NB4 (cell line): ENCODE measurements around the gene NXPH2.

ENCODE experiments used
- MYC ChIP-seq: IDR thresholded peaks from 2 replicates; pipeline ENCODE4 v1.6.1; 2011; ENCODE audit warnings: low read depth, low read length
- POLR2A ChIP-seq: IDR thresholded peaks from 2 replicates; pipeline ENCODE4 v1.6.1; 2011; ENCODE audit warnings: mild to moderate bottlenecking; ENCODE audit not compliant: insufficient read length; ENCODE audit errors: extremely low read depth
- TF ChIP-seq, protein P1 (sequence below): IDR thresholded peaks from 2 replicates; pipeline ENCODE4 v1.6.1; 2011; ENCODE audit warnings: low read depth, low read length
- TF ChIP-seq, protein P2 (sequence below): IDR thresholded peaks from one replicate; pipeline ENCODE4 v1.5.1; 2012; ENCODE audit warnings: low read depth, low read length

DNA sequence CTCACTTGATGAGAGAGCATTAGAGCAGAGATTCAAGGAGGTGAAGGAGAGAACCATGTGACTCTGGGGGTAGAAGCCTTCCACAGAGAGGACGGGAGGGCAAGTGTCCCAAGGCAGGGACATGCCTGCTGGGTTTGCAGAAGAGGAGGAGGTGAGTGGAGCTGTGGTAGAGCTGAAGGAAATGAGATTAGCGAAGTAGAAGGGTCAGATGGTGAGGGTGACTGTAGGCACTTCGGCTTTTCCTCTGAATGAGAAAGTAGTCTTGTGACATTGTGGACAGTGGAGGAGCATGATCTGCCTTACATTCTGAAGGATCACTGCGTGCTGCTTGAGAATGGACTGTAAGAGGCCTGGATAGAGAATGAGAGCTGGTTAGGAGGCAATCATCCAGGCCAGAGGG, 126.0 kb downstream of the NXPH2 start:
- TF ChIP-seq POLR2A = no peak
- TF ChIP-seq, protein P1, sequence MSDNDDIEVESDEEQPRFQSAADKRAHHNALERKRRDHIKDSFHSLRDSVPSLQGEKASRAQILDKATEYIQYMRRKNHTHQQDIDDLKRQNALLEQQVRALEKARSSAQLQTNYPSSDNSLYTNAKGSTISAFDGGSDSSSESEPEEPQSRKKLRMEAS = no peak
- TF ChIP-seq, protein P2, sequence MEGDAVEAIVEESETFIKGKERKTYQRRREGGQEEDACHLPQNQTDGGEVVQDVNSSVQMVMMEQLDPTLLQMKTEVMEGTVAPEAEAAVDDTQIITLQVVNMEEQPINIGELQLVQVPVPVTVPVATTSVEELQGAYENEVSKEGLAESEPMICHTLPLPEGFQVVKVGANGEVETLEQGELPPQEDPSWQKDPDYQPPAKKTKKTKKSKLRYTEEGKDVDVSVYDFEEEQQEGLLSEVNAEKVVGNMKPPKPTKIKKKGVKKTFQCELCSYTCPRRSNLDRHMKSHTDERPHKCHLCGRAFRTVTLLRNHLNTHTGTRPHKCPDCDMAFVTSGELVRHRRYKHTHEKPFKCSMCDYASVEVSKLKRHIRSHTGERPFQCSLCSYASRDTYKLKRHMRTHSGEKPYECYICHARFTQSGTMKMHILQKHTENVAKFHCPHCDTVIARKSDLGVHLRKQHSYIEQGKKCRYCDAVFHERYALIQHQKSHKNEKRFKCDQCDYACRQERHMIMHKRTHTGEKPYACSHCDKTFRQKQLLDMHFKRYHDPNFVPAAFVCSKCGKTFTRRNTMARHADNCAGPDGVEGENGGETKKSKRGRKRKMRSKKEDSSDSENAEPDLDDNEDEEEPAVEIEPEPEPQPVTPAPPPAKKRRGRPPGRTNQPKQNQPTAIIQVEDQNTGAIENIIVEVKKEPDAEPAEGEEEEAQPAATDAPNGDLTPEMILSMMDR = no peak
- TF ChIP-seq MYC = no peak
